ENCODE results near the gene PROX1. TPM values are rescaled to one million over a fixed set of nuclear protein-coding genes. Genes with fewer than 3 reads are reported as not detected.

PROX1 gene
- total RNA-seq, 6 experiments from 2014 or later = 0.14 to 0.96 (median 0.31) TPM

DNA sequence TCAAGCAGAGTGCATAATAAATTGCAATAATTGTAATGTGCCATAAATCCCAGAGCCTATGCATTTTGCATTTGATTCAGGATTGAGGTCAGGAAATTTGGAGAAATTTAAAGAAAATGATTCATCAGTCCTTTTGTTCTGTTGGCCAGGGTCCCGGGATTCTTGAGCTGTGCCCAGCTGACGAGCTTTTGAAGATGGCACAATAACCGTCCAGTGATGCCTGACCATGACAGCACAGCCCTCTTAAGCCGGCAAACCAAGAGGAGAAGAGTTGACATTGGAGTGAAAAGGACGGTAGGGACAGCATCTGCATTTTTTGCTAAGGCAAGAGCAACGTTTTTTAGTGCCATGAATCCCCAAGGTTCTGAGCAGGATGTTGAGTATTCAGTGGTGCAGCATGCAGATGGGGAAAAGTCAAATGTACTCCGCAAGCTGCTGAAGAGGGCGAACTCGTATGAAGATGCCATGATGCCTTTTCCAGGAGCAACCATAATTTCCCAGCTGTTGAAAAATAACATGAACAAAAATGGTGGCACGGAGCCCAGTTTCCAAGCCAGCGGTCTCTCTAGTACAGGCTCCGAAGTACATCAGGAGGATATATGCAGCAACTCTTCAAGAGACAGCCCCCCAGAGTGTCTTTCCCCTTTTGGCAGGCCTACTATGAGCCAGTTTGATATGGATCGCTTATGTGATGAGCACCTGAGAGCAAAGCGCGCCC, 8.7 kb downstream of the PROX1 start:
- Mint-ChIP-seq H3K27ac (no peak overlapping the region), H3K36me3 (ENCODE audit: low read depth) (no peaks in the 10 kb centered on the region; the same call in 1 of the 2 replicates), H3K4me3 (no peak overlapping the region), H3K27me3 (ENCODE audit: insufficient read depth) (peaks cover 5% of the 10 kb centered on the region; the same call in 1 of the 2 replicates), H3K9me3 (0 out of 2 replicates have a peak, but pooled peaks cover 4% of the 10 kb centered on the region), H3K4me1 (ENCODE audit: low read depth) (no peaks in the 10 kb centered on the region)
- DNase-seq = no peak
- TF ChIP-seq, protein P1, sequence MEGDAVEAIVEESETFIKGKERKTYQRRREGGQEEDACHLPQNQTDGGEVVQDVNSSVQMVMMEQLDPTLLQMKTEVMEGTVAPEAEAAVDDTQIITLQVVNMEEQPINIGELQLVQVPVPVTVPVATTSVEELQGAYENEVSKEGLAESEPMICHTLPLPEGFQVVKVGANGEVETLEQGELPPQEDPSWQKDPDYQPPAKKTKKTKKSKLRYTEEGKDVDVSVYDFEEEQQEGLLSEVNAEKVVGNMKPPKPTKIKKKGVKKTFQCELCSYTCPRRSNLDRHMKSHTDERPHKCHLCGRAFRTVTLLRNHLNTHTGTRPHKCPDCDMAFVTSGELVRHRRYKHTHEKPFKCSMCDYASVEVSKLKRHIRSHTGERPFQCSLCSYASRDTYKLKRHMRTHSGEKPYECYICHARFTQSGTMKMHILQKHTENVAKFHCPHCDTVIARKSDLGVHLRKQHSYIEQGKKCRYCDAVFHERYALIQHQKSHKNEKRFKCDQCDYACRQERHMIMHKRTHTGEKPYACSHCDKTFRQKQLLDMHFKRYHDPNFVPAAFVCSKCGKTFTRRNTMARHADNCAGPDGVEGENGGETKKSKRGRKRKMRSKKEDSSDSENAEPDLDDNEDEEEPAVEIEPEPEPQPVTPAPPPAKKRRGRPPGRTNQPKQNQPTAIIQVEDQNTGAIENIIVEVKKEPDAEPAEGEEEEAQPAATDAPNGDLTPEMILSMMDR (IDR thresholded peaks at IDR 0.05) = no peak

DNA sequence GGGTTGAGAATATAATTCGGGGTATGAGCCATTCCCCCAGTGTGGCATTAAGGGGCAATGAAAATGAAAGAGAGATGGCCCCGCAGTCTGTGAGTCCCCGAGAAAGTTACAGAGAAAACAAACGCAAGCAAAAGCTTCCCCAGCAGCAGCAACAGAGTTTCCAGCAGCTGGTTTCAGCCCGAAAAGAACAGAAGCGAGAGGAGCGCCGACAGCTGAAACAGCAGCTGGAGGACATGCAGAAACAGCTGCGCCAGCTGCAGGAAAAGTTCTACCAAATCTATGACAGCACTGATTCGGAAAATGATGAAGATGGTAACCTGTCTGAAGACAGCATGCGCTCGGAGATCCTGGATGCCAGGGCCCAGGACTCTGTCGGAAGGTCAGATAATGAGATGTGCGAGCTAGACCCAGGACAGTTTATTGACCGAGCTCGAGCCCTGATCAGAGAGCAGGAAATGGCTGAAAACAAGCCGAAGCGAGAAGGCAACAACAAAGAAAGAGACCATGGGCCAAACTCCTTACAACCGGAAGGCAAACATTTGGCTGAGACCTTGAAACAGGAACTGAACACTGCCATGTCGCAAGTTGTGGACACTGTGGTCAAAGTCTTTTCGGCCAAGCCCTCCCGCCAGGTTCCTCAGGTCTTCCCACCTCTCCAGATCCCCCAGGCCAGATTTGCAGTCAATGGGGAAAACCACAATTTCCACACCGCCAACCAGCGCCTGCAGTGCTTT, 9.4 kb downstream of the PROX1 start:
- Mint-ChIP-seq H3K36me3 (ENCODE audit: low read depth) (no peaks in the 10 kb centered on the region; the same call in 1 of the 2 replicates), H3K27me3 (ENCODE audit: insufficient read depth) (peaks cover 5% of the 10 kb centered on the region; the same call in 1 of the 2 replicates), H3K4me3 (no peak overlapping the region), H3K9me3 (0 out of 2 replicates have a peak, but pooled peaks cover 4% of the 10 kb centered on the region), H3K4me1 (ENCODE audit: low read depth) (no peaks in the 10 kb centered on the region), H3K27ac (no peak overlapping the region)
- TF ChIP-seq, protein P1 (IDR thresholded peaks at IDR 0.05) = no peak
- DNase-seq = no peak

- Mint-ChIP-seq H3K27me3 (ENCODE audit: insufficient read depth) (peaks cover 5% of the 10 kb centered on the region; the same call in 1 of the 2 replicates), H3K4me1 (ENCODE audit: low read depth) (no peaks in the 10 kb centered on the region), H3K36me3 (ENCODE audit: low read depth) (no peaks in the 10 kb centered on the region; the same call in 1 of the 2 replicates), H3K27ac (no peak overlapping the region), H3K4me3 (no peak overlapping the region), H3K9me3 (0 out of 2 replicates have a peak, but pooled peaks cover 4% of the 10 kb centered on the region)
- TF ChIP-seq, protein P1 (IDR thresholded peaks at IDR 0.05) = no peak
- DNase-seq = no peak
These were observed 10.0 kb downstream of the PROX1 start for GRCh38 chr1:213997772-213998107.

DNA sequence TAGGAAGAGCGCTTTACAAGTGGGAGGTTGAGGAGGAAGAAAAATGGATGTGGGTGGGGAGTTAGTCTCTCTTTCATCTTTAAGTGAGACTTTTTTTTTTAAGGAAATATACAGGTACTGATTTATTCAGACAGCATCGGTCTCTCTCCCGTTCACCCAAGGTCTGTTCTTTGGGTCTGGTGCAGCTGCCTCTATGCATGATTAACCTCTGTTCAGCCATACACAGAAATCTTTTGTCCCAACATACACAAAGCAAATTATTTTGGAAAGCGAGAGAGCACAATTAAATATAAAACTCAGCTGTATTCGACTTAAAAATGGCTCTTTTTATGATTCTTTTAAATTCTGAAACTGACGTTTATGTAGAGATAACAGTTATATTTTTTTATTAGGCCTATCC, 11.0 kb downstream of the PROX1 start:
- Mint-ChIP-seq H3K36me3 (ENCODE audit: low read depth) (no peaks in the 10 kb centered on the region; the same call in 1 of the 2 replicates), H3K9me3 (0 out of 2 replicates have a peak, but pooled peaks cover 4% of the 10 kb centered on the region), H3K27ac (no peak overlapping the region), H3K4me3 (no peak overlapping the region), H3K27me3 (ENCODE audit: insufficient read depth) (peaks cover 5% of the 10 kb centered on the region; the same call in 1 of the 2 replicates), H3K4me1 (ENCODE audit: low read depth) (no peaks in the 10 kb centered on the region)
- no peak for DNase-seq
- TF ChIP-seq, protein P1 (IDR thresholded peaks at IDR 0.05) = no peak

DNA sequence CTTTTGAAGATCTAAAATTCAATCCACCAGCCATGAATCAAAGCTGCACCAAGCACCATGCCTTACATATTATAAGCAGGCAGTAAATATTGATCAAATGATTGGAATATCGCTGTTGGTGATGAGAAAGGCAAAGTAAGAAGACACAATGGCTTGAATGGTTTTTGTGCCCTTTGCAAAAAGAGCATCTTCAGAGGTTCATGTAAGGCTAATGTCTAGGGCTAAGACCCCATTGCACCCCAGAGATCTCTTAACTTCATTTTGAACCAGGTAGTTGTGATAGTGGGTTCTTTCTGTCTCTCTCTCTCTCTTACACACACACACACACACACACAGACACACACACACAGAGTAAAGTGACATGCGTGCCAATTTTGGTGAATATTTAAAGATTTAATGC, 12.0 kb downstream of the PROX1 start:
- Mint-ChIP-seq H3K27ac (no peak overlapping the region), H3K36me3 (ENCODE audit: low read depth) (no peaks in the 10 kb centered on the region; the same call in 1 of the 2 replicates), H3K9me3 (0 out of 2 replicates have a peak, but pooled peaks cover 4% of the 10 kb centered on the region), H3K4me1 (ENCODE audit: low read depth) (no peaks in the 10 kb centered on the region), H3K27me3 (ENCODE audit: insufficient read depth) (peaks cover 5% of the 10 kb centered on the region; the same call in 1 of the 2 replicates), H3K4me3 (no peak overlapping the region)
- no peak for DNase-seq
- TF ChIP-seq, protein P1 (IDR thresholded peaks at IDR 0.05) = no peak

Data from HFFc6 (cell line).